GM21529 (cell line): ENCODE measurements around the gene DIP2B.
"Not testable (repeated sequence)": the region's sequence is repeated elsewhere in the genome, so short reads cannot be mapped to it uniquely, and the experiment has no call there.

Source experiments
- ATAC-seq: cut with Tn5 transposase; IDR thresholded peaks from one replicate; pipeline ENCODE4 v1.9.1; 2021; ENCODE audit not compliant: unreplicated experiment

Gene DIP2B

DNA sequence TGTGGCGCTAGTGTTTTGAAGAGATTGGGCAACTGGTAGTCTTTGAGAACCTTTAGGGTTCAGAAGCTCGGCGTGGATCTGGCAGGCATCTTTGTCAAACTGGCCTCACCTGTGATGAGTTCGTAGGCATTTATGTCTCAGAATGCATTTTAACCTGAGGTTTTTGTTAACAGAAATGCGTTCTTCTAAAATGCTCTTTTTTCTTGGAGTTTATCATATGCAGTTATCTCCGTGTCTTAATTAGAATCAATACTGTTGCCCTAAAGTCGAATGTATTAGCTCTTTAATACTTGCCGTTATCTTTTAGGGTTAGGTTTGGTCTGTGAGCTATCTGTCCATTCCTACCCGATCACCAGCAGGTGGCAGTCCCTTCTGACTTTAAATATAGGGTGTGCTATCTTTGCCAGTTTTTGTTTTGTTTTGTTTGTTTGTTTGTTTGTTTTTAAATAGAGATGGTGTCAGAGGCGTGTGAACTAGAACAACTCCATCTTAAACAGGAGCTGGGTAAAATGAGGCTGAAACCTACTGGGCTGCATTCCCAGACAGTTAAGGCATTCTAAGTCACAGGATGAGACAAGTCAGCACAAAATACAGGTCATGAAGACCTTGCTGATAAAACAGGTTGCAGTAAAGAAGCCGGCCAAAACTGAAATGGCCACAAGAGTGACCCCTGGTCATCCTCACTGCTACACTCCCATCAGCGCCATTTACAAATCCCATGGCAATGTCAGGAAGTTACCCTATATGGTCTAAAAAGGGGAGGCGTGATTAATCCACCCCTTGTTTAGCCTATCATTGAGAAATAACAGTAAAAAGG lies 260.5 kb downstream of the DIP2B start:
- ATAC-seq: peak; percentile 11

DNA sequence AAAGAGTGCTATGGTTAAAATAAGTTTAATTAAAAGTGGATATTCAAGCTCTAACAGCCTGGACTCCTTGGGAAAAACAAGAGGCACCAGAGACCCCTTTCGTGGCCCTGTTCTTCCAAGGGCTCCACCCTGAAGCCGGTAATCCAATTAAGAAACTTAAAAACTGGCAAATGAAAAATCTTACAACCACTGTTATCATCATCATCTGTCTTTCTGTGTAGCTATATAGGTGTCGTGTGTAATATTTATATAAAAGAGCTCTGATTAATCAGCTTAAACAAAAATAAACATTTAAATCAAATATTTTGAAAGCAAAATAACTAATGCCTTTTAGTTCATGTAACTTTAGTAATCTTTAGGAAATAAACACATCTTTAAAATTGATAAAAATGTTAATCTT lies 263.6 kb downstream of the DIP2B start:
- no peak for ATAC-seq

DNA sequence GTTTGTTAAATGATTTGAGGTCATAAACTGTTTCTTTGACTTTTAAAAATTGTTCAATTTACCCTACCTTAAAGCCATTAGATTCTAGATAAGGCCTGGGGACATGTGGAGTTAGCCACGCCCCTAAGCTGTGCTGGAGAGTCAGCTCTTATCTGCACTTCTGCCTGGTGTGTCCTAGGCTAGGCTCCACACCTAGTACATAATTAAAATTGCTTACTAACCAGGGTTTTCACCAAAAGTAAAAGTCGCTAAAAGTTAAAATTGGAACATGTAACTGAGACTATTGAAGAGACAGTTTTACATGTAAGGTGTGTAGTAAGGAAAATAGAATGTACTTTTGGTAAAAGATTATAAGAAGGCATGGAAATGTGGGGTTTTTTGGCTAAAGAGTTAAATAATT lies 264.0 kb downstream of the DIP2B start:
- not testable (repeated sequence) for ATAC-seq

DNA sequence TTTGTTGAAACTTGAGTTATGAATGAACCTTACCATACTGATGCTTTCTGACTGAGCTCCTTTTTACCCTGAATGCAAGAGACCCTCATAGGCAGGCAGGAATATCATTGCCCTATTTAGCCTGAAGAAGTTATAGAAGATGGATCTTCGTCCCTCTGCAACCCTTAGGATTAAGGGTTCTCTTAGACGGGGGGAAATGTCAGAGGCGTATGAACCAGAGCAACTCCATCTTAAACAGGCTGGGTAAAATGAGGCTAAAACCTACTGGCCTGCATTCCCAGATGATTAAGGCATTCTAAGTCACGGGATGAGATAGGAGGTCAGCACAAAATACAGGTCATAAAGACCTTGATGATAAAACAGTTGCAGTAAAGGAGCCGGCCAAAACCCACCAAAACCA lies 266.6 kb downstream of the DIP2B start:
- no peak for ATAC-seq

DNA sequence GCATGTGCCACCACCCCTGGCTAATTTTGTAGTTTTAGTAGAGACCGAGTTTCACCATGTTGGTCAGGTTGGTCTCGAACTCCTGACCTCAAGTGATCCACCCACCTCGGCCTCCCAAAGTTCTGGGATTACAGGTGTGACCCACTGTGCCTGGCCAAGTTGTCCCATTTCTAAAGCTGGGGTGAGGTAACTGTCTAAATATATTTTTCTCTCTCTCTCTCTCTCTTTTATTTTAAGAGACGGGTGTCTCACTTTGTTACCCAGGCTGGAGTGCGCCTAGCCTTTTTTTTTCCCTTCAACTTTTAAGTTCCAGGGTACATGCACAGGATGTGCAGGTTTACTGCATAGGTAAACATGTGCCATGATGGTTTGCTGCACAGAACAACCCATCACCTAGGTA lies 267.7 kb downstream of the DIP2B start:
- no peak for ATAC-seq

DNA sequence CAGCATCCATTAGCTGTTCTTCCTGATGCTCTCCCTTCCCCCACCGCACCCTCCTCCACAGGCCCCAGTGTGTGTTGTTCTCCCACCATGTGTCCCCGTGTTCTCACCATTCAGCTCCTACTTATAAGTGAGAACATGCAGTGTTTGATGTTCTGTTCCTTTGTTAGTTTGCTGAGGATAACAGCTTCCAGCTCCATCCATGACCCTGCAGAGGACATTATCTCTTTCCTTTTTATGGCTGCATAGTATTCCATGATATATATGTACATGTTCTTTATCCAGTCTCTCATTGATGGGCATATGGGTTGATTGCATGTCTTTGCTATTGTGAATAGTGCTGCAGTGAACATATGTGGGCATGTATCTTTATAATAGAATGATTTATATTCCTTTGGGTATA lies 268.1 kb downstream of the DIP2B start:
- no peak for ATAC-seq

DNA sequence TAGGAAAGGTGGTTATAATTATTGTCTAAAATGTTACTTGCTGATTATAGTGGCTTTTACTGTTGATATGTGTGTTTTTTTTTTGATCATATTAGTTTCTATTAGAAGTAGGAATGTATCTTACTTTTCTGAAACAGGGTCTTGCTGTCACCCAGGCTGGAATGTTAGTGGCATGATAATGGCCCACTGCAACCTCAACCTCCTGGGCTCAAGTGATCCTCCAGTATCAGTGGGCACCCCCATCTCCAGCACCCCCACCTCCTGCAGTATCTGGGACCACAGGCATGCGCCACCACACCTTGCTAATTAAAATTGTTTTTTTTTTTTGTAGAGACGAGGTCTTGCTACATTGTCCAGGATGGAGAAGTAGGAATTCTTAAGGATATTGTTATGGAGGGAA lies 270.5 kb downstream of the DIP2B start:
- no peak for ATAC-seq

DNA sequence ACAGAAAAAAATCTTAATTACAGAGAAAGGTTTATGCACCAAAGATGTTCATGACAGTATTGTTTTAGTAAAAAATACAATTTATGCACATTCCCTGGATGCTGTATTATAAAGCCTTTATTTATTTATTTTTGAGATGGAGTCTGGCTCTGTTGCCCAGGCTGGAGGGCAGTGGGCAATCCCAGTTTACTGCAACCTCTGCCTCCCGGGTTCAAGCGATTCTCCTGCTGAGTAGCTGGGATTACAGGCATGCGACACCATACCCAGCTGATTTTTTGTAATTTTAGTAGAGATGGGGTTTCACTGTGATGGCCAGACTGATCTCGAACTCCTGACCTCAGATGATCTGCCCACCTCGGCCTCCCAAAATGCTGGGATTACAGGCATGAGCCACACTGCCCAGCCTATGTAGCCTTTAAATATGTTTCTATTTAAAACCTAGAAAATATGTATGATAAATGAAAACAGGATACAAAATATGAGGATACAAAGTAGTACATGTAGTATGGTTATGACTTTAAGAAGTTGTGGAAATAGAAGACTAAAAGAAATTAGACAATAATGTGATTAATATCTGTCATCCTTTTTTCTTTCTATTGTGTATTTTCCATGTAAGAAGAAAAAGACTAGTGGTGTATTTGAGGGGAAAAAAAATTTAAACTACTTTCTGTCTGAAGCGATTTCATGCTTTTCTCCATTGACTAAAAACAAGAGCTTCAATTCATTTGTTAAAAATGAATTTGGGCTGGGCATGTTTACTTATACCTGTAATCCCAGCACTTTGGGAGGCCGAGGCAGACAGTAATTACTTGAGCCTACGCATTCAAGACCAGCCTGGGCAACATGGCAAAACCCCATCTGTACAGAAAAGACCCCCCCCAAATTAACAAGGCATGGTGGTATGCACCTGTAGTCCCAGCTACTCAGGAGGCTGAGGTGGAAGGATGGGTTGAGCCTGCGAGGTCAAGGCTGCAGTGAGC lies 272.3 kb downstream of the DIP2B start:
- no peak for ATAC-seq

DNA sequence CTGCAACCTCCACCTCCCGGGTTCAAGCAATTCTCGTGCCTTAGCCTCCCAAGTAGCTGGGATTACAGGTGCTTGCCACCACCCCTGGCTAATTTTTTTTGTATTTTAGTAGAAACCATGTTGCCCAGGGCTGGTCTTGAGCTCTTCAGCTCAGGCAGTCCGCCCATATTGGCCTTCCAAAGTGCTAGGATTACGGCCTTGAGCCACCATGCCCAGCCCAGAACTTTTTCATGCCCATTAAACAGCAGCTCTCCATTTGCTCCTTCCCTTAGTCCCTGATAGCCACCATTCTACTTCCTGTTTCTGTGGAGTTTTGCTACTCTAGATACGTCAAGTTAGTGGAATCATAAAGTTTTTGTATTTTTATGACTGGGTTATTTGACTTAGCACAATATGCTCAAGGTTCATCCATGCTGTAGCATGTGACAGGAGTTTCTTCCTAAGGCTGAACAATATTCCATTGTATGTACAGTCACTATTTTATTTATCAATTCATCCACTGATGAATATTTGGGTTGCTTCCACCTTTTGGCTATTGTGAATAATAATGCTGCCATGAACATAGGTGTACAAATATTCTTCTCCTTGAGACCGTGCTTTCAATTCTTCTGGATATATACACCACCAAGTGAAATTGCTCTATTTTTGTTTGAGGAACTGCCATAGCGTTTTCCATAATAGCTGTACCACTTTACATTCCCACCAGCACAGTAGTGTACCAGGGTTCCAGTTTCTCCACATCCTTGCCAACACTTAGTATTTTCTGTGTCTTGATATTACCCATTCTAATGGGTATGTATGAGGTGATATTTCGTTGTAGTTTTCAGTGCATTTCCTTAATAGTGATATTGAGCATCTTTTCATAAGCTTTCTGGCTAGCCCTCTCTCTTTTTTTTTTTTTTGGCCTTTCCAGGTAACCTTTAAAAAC lies 274.1 kb downstream of the DIP2B start:
- ATAC-seq: no peak

DNA sequence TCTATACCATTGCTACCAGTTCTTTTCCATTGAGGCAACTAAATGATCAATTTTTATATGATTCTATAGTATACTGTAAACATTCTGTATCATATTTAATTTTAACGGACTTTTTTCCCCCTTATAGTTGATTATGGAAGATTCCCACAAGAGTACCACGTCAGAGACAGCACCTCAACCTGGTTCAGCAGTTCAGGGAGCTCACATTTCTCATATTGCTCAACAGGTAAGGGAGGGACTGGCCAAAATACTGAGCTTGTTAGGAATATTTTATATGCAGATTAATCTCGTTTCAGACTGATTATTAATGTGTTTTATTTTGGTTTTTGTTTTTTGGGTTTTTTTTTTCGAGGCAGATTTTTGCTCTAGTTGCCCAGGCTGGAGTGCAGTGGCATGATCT lies 275.2 kb downstream of the DIP2B start:
- ATAC-seq: no peak

DNA sequence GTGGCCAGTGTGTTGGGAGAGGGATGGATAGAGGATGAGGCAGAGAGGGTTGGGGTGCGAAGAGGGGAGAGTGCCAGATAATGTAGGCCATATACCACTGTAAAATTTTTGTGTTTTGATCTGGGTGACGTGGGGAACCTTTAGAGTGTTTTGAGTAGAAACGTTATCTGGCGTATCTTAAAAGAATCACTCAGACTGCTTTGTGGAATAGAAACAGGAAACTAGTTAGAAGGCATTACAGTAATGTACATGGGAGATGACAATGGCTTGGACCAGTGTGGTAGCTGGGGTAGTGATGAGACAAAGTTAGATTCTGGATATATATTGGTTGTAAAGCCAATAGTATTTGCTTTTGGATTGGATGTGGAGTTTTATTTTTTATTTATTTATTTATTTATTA lies 279.7 kb downstream of the DIP2B start:
- no peak for ATAC-seq

DNA sequence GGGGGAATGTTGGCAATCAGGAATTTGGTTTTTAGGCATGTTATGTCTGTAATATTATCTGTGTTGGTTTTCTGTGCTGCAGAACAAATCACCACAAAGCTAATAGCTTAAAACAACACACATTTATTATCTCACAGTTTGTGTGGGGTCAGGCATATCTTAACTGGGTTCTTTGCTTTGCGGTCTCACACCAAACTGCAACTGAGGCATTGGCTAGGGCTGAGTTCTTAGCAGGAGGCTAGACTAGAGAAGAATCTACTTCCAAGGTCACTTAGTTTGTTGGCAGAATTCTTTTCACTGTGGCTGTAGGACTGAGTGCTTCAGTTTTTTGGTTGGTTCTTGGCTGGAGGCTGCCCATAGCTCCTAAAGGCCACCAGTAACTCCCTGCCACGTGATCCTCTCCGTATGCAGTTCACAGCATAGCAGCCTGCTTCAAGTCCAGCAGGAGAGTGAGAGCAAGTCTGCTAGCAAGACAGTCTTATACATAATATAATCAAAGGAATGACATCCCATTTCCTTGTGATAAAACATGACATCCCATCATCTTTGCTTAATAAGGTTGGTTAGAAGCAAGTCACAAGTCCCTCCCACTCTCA lies 280.7 kb downstream of the DIP2B start:
- ATAC-seq: no peak

DNA sequence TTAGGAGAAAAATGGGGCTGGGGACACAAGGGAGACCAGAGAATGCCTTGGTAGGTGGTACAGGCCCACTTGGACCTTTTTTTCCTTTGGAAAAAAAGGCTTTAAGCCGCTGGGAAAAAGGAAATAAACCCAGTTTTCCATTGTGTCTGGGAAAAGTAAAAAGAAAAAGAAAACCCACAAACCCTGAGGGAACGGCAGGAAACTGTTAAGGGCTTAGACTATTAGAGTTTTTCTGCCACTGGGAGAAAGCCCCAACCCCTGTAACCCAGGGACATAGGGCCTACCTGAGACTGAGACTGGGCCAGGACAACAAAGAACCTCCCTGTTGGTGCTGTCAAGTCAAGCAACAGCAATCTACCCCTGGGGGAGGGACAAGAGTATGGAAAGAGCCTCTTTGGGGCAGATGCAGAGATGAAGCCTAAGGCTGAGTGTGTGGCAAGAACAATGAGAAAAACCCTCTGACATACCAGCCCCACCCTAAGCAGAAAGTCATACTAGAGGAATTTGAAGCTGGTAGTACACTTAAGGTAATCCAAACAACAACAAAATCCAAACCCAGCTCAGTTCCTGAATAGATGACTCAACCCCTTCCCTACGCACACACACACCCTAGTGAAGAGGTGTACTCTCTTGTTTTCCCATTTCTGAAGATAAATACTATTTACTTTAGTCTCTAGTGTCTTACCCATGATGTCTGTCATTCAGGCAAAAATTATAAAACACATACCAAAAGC lies 281.9 kb downstream of the DIP2B start:
- ATAC-seq: no peak

DNA sequence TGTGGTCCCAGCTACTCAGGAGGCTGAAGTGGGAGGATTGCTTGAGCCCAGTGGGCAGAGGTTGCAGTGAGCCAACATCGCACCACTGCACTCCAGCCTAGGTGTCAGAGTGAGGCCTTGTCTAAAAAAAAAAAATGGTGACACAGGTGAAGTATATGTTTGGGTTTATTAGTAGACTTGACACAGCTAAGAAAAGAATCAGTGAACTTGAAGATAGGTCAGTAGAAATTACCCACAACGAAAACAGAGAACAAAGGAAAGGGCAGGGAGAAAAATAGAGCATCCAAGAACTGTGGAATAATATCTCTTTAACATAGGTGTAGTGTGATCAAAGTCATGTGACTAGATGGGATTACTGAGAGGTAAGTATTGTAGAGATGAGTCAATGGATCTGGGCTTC lies 282.8 kb downstream of the DIP2B start:
- ATAC-seq: no peak

DNA sequence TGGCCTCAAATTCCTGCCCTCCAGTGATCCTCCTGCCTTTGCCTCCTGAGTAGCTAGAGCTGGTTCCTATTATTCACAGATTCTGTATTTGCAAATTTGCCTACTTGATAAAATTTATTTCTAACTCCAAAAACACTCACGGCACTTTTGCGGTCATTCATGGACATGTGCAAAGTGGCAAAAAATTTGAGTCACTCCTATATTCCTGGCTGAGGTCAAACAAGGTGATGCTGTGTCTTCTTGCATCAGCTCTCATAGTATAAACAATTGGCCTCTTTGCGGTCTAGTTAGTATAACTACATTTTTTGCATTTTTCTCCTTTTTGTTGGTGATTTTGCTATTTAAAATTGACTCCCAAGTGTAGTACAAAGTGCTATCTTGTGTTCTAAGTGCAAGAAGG lies 283.8 kb downstream of the DIP2B start:
- no peak for ATAC-seq

DNA sequence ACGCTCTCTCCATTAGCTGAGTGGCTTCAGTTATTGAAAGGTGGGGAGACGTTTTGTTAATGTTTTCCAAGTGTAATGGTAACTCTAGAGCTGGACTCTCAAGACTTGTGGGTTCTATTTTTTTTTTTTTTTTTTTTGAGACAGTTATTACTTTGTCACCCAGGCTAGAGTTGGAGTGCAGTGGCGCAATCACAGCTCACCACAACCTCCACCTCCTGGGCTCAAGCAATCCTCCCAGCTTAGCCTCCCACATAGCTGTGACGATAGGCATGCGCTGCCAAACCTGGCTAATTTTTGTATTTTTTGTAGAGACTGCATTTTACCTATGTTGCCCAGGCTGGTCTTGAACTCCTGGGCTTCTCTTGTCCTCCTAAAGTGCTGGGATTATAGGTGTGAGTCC lies 285.3 kb downstream of the DIP2B start:
- no peak for ATAC-seq
